Erythroblast (primary cell): Measurements from ENCODE around the gene MBOAT7.

Experiments
- DNase-seq, 2 experiments: peaks; one replicate each; lab custom pipeline; 2025; lab: John Stamatoyannopoulos, UW
- GATA1 ChIP-seq: IDR thresholded peaks from 2 replicates; pipeline ENCODE4 v1.6.1; 2011; ENCODE audit warnings: low read depth, mild to moderate bottlenecking, control low read depth, low read length, moderate library complexity
- POLR2A ChIP-seq: IDR thresholded peaks from 2 replicates; pipeline ENCODE4 v1.6.1; 2011; ENCODE audit warnings: mild to moderate bottlenecking, low read length

MBOAT7 gene

GRCh38 chr19:54137699-54138488 is 51.5 kb downstream of the MBOAT7 start, which contains the start of gene CNOT3:
Gene CNOT3, plus strand, starts transcription at chr19:54137762. Its CDS starts 5,217 bp downstream, at chr19:54142979.
- peak; percentile 65 to 82 for DNase-seq
- no peak for TF ChIP-seq GATA1
- TF ChIP-seq POLR2A = no peak

- peak; percentile 59 for TF ChIP-seq POLR2A
- TF ChIP-seq GATA1 = no peak
- DNase-seq = peak; percentile 100
These were observed 52.3 kb downstream of the MBOAT7 start for GRCh38 chr19:54136864-54137698.

GRCh38 chr19:54136086-54136863 is 53.1 kb downstream of the MBOAT7 start:
- DNase-seq = no peak
- TF ChIP-seq POLR2A (no peak), GATA1 (no peak)

GRCh38 chr19:54133957-54134590 is 55.3 kb downstream of the MBOAT7 start:
- DNase-seq = no peak
- TF ChIP-seq POLR2A = no peak
- TF ChIP-seq GATA1 = no peak

GRCh38 chr19:54133312-54133956 is 55.9 kb downstream of the MBOAT7 start:
- no peak for TF ChIP-seq GATA1
- no peak for TF ChIP-seq POLR2A
- DNase-seq = peak; percentile 23 to 35

GRCh38 chr19:54129617-54129996 is 59.8 kb downstream of the MBOAT7 start:
- DNase-seq = no peak
- TF ChIP-seq POLR2A = no peak
- TF ChIP-seq GATA1 = no peak

- TF ChIP-seq GATA1 (no peak), POLR2A (no peak)
- no peak for DNase-seq
These were observed 60.4 kb downstream of the MBOAT7 start for GRCh38 chr19:54128796-54129616.

- no peak for TF ChIP-seq GATA1
- TF ChIP-seq POLR2A = no peak
- no peak for DNase-seq
These were observed 61.0 kb downstream of the MBOAT7 start for GRCh38 chr19:54128441-54128725.

- no peak for DNase-seq
- TF ChIP-seq POLR2A (no peak), GATA1 (no peak)
These were observed 61.5 kb downstream of the MBOAT7 start for GRCh38 chr19:54127688-54128440.

- DNase-seq = no peak
- TF ChIP-seq POLR2A = no peak
- TF ChIP-seq GATA1 = no peak
These were observed 63.7 kb downstream of the MBOAT7 start for GRCh38 chr19:54125713-54126112.

GRCh38 chr19:54124393-54124792 is 65.0 kb downstream of the MBOAT7 start:
- no peak for TF ChIP-seq POLR2A
- no peak for TF ChIP-seq GATA1
- no peak for DNase-seq

- DNase-seq = no peak
- TF ChIP-seq POLR2A (no peak), GATA1 (no peak)
These were observed 65.7 kb downstream of the MBOAT7 start for GRCh38 chr19:54123682-54124081.
